Glutamatergic neuron (in vitro differentiated cells): ENCODE results near the gene SON. TPM values are rescaled to one million over a fixed set of nuclear protein-coding genes. Genes with fewer than 3 reads are reported as not detected.

Experiments used
- DNase-seq: peaks from one replicate; pipeline ENCODE4 v3.0.0; 2022
- H3K27ac Mint-ChIP-seq: one replicate; pipeline ENCODE4 v1.8.0; 2020; ENCODE audit warnings: mild to moderate bottlenecking, mixed read lengths, inconsistent platforms; ENCODE audit not compliant: unreplicated experiment
- H3K27me3 Mint-ChIP-seq: one replicate; pipeline ENCODE4 v1.8.0; 2020; ENCODE audit warnings: mild to moderate bottlenecking, moderate library complexity, mixed read lengths, inconsistent platforms; ENCODE audit not compliant: unreplicated experiment
- H3K36me3 Mint-ChIP-seq: one replicate; pipeline ENCODE4 v1.8.0; 2020; ENCODE audit warnings: mild to moderate bottlenecking, mixed read lengths, inconsistent platforms; ENCODE audit not compliant: unreplicated experiment
- H3K4me1 Mint-ChIP-seq: one replicate; pipeline ENCODE4 v1.8.0; 2020; ENCODE audit warnings: mild to moderate bottlenecking, low read depth, mixed read lengths, inconsistent platforms; ENCODE audit not compliant: unreplicated experiment
- H3K4me3 Mint-ChIP-seq: one replicate; pipeline ENCODE4 v1.8.0; 2020; ENCODE audit warnings: mild to moderate bottlenecking, mixed read lengths, inconsistent platforms; ENCODE audit not compliant: unreplicated experiment
- H3K9me3 Mint-ChIP-seq: one replicate; pipeline ENCODE4 v1.8.0; 2020; ENCODE audit warnings: mild to moderate bottlenecking, moderate library complexity, mixed read lengths, inconsistent platforms; ENCODE audit not compliant: unreplicated experiment
- total RNA-seq: library from RNA; stranded (reverse); fragmentation: NEBNext Ultra II Directional; extraction: Animal tissue kit (Norgen Biotek cat#: 25700); gene quantifications from one replicate; pipeline ENCODE4 v1.2.1, GENCODE V29; 2021; ENCODE audit not compliant: unreplicated experiment
- TF ChIP-seq, protein P1 (sequence below): fragments of 200-600 bp; sonication (generic); IDR thresholded peaks from one replicate; pipeline ENCODE4 v1.5.0; 2021; ENCODE audit not compliant: partially characterized antibody, unreplicated experiment

Gene SON
- total RNA-seq, 1 donor from 2014 or later, result 289 TPM

DNA sequence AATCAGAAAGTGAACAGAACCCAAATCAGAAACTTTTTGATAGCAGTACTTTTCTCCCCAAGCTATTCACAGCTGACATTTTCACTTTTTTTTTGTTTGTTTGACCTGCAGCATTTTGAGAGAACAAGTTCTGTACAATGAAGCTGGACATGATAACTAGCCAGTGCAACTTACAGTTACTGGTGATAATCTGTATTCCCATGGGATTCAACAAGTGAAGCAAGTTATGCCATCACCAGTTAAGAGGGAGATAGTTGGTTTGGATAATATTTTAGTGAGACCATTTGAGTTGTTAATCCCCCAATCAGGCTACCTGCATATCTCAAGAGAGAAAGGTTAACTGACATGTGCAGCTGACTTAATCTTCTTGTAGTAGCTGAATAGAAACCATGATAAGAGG lies 18.1 kb downstream of the SON start:
- DNase-seq, result no peak
- peaks cover 8% of the 10 kb centered on the region for H3K36me3 Mint-ChIP-seq
- no peaks in the 10 kb centered on the region for H3K27me3 Mint-ChIP-seq
- H3K9me3 Mint-ChIP-seq, result no peaks in the 10 kb centered on the region
- H3K27ac Mint-ChIP-seq, result no peak overlapping the region
- TF ChIP-seq, protein P1, sequence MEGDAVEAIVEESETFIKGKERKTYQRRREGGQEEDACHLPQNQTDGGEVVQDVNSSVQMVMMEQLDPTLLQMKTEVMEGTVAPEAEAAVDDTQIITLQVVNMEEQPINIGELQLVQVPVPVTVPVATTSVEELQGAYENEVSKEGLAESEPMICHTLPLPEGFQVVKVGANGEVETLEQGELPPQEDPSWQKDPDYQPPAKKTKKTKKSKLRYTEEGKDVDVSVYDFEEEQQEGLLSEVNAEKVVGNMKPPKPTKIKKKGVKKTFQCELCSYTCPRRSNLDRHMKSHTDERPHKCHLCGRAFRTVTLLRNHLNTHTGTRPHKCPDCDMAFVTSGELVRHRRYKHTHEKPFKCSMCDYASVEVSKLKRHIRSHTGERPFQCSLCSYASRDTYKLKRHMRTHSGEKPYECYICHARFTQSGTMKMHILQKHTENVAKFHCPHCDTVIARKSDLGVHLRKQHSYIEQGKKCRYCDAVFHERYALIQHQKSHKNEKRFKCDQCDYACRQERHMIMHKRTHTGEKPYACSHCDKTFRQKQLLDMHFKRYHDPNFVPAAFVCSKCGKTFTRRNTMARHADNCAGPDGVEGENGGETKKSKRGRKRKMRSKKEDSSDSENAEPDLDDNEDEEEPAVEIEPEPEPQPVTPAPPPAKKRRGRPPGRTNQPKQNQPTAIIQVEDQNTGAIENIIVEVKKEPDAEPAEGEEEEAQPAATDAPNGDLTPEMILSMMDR, result no peak
- H3K4me3 Mint-ChIP-seq, result no peak overlapping the region
- H3K4me1 Mint-ChIP-seq, result no peaks in the 10 kb centered on the region

DNA sequence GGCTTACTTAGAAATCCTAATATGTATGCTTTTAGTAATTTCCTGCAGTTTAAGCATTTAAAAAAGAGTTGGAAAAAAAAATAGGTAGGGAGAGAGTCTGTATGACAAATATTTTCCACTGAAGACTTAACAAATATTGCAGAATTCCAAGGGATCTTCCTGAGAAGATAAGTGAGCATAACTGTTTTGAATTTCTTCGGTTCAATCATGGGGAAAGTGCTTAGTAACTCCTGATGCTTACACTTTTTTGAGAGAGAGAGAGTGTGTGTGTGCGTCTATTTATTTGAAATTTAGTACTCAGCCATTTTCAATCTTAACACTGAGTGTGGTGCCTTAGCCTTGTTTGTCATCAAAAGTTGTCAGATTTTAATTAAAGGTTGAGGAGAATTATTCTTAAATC lies 18.5 kb downstream of the SON start:
- Mint-ChIP-seq H3K36me3 (peaks cover 8% of the 10 kb centered on the region), H3K4me3 (no peak overlapping the region), H3K9me3 (no peaks in the 10 kb centered on the region), H3K27me3 (no peaks in the 10 kb centered on the region), H3K27ac (no peak overlapping the region), H3K4me1 (no peaks in the 10 kb centered on the region)
- TF ChIP-seq, protein P1, result no peak
- DNase-seq, result no peak

DNA sequence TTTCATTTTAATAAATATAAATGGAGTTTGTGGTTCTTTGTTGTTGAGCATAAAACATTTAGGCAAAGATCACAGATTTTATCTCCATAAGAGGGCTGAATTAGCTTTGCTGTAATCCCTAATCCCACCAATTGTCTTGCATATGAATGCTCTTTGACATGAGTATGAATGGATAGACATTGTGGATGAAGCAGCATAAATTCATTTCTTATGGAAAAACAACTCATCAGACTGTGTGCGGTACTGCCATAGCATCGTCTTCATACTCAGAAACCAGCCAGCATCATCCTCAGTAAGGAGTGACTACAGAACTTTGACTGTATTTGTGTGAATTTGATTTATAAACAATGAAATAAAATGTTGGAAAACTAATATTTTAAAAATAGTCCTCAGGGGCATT lies 19.6 kb downstream of the SON start:
- no peak for DNase-seq
- peaks cover 8% of the 10 kb centered on the region for H3K36me3 Mint-ChIP-seq
- no peaks in the 10 kb centered on the region for H3K4me1 Mint-ChIP-seq

DNA sequence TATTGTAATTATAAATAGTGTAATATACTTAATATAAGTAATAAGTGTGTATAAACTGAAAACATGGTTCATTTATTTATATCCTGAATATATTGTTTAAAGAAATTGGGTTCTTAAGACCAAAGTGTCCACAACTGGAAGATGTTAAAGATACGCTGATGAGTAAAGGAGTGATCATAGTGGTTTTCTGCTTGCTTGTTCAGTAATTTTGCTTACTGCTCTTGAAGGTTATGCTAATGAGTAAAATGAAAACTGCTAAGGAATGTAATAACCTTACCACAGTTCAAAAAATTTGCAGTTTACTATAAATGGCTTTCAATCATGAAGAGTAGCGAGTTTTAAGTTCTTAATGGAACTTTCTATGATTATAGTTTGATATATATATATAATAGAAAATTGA lies 23.7 kb downstream of the SON start:
- no peak overlapping the region for H3K4me3 Mint-ChIP-seq
- TF ChIP-seq, protein P1, result no peak
- H3K36me3 Mint-ChIP-seq, result no peaks in the 10 kb centered on the region
- H3K27me3 Mint-ChIP-seq, result no peaks in the 10 kb centered on the region
- H3K9me3 Mint-ChIP-seq, result no peaks in the 10 kb centered on the region
- no peaks in the 10 kb centered on the region for H3K4me1 Mint-ChIP-seq
- no peak for DNase-seq
- no peak overlapping the region for H3K27ac Mint-ChIP-seq

More for the DNA sequence above, 19.6 kb downstream of the SON start:
- Mint-ChIP-seq H3K4me3 (no peak overlapping the region), H3K9me3 (no peaks in the 10 kb centered on the region), H3K27me3 (no peaks in the 10 kb centered on the region), H3K27ac (no peak overlapping the region)
- TF ChIP-seq, protein P1, result no peak

DNA sequence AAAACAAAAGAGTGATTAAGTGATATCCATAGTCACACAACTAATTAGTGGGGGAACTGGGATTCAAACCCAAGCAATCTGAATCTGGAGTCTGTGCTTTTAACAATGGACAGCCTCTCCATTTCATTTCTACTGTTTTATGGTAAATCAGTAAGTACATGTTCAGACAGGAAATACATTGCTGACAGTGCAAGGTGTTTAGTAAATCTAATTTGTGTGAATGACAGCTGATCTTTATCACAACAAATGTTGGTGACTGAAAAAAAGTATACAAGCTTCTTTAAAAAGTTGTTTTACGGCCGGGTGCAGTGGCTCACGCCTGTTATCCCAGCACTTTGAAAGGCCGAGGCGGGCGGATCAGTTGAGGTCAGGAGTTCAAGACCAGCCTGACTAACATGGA lies 25.1 kb downstream of the SON start:
- Mint-ChIP-seq H3K4me3 (no peak overlapping the region), H3K9me3 (no peaks in the 10 kb centered on the region)

More for the DNA sequence above, 25.1 kb downstream of the SON start:
- Mint-ChIP-seq H3K27me3 (no peaks in the 10 kb centered on the region), H3K27ac (no peak overlapping the region), H3K36me3 (no peaks in the 10 kb centered on the region), H3K4me1 (no peaks in the 10 kb centered on the region)
- TF ChIP-seq, protein P1, result no peak
- no peak for DNase-seq
